GM12878 (cell line): Measurements from ENCODE around the gene MPC1L. TPM values are rescaled to one million over a fixed set of nuclear protein-coding genes. Genes with fewer than 3 reads are reported as not detected.

ENCODE experiments used
- ATAC-seq: fragments of 200-7000 bp; cut with Tn5 transposase; 3 replicates; pipeline ENCODE4 v1.9.1; 2020; ENCODE audit warnings: mild to moderate bottlenecking, moderate library complexity
- BruUV-seq: library from RNA; stranded (reverse); fragments of 400-500 nt; replicated peaks from 2 replicates; lab custom pipeline; 2021; lab: Mats Ljungman, UMichigan
- CTCF ChIA-PET: fragments of 300-600 bp; sonication (Branson Sonifier 250); formaldehyde crosslinking; extraction: SDS; loops from one replicate; lab custom pipeline; 2021; ENCODE audit warnings: inconsistent platforms; lab: Yijun Ruan, JAX
- POLR2A ChIA-PET: fragments of 350-600 bp; formaldehyde crosslinking; extraction: SDS; loops from one replicate; lab custom pipeline; 2021; ENCODE audit warnings: inconsistent platforms; lab: Charles Lee
- RAD21 ChIA-PET: fragments of 300-600 bp; sonication (Branson Sonifier 250); formaldehyde crosslinking; loops from one replicate; lab custom pipeline; 2023; ENCODE audit warnings: antibody characterized with exemption; ENCODE audit not compliant: unreplicated experiment; lab: Charles Lee
- SMC1A ChIA-PET: fragments of 300-600 bp; sonication (Branson Sonifier 250); formaldehyde crosslinking; loops from one replicate; lab custom pipeline; 2023; ENCODE audit not compliant: unreplicated experiment, uncharacterized antibody; lab: Charles Lee
- DNase-seq: peaks from one replicate; pipeline ENCODE4 v3.0.0-alpha.2; 2011; ENCODE audit warnings: low read depth, low spot score
- FAIRE-seq: peaks from 3 replicates; lab custom pipeline; 2011; peaks lifted over from hg19 to GRCh38; lab: Jason Lieb, UNC
- H2AFZ ChIP-seq: 2 replicates; pipeline ENCODE4 v1.6.0; 2011; ENCODE audit warnings: low read depth, low read length, control low read depth; ENCODE audit not compliant: control insufficient read depth
- H3K27ac ChIP-seq: 2 replicates; pipeline ENCODE4 v1.5.1; 2011; ENCODE audit warnings: control low read depth; ENCODE audit not compliant: control insufficient read depth, insufficient read depth
- H3K27me3 ChIP-seq, 2 experiments: replicated peaks in 1 of 2; 2 replicates each; pipeline versions ENCODE4 v1.6.0 to v1.6.1; 2011; ENCODE audit warnings: low read length in 1 of 2; ENCODE audit not compliant: control insufficient read depth in 2 of 2, insufficient read depth in 2 of 2
- H3K36me3 ChIP-seq, 2 experiments: 2 replicates each; pipeline ENCODE4 v1.5.1; 2011; ENCODE audit warnings: low read length in 1 of 2; ENCODE audit not compliant: control insufficient read depth in 2 of 2, insufficient read depth in 2 of 2
- H3K4me1 ChIP-seq: 2 replicates; pipeline ENCODE4 v1.6.1; 2011; ENCODE audit warnings: mild to moderate bottlenecking, low read length, moderate library complexity, mixed read lengths; ENCODE audit not compliant: control insufficient read depth, insufficient read depth
- H3K4me2 ChIP-seq: 2 replicates; pipeline ENCODE4 v1.6.0; 2011; ENCODE audit warnings: control low read depth; ENCODE audit not compliant: control insufficient read depth, insufficient read depth
- H3K4me3 ChIP-seq: fragments of 200-600 bp; sonication (generic); 2 replicates; pipeline ENCODE4 v1.5.1; 2016
- H3K79me2 ChIP-seq: 2 replicates; pipeline ENCODE4 v1.6.0; 2011; ENCODE audit warnings: low read length; ENCODE audit not compliant: control insufficient read depth, insufficient read depth
- H3K9ac ChIP-seq: 2 replicates; pipeline ENCODE4 v1.8.0; 2011; ENCODE audit warnings: low read length, control low read depth, mixed read lengths; ENCODE audit not compliant: control insufficient read depth, insufficient read depth
- H3K9me3 ChIP-seq: replicated peaks from 3 replicates; pipeline ENCODE4 v1.5.1; 2011; ENCODE audit warnings: mild to moderate bottlenecking, low read length; ENCODE audit not compliant: control insufficient read depth, insufficient read depth
- H4K20me1 ChIP-seq: 2 replicates; pipeline ENCODE4 v1.6.0; 2011; ENCODE audit not compliant: control insufficient read depth, insufficient read depth
- CREB1 ChIP-seq: IDR thresholded peaks from 2 replicates; pipeline ENCODE4 v1.6.1; 2012; ENCODE audit warnings: low read depth, mild to moderate bottlenecking, inconsistent platforms
- FOXM1 ChIP-seq: IDR thresholded peaks from 2 replicates; pipeline ENCODE4 v1.6.1; 2012; ENCODE audit warnings: low read depth, mild to moderate bottlenecking, inconsistent platforms, low read length, moderate library complexity
- HDAC2 ChIP-seq: fragments of 200-600 bp; sonication (generic); IDR thresholded peaks from 2 replicates; pipeline ENCODE4 v1.6.1; 2017
- MEF2A ChIP-seq: IDR thresholded peaks from 2 replicates; pipeline ENCODE4 v1.6.1; 2011; ENCODE audit warnings: low read depth, mild to moderate bottlenecking, low read length, moderate library complexity; ENCODE audit not compliant: insufficient read depth
- MYC ChIP-seq: IDR thresholded peaks from 2 replicates; pipeline ENCODE4 v1.6.1; 2011; ENCODE audit warnings: mild to moderate bottlenecking, low read length, moderate library complexity, inconsistent platforms; ENCODE audit not compliant: insufficient read depth, insufficient replicate concordance, insufficient read length, severe bottlenecking
- NFYA ChIP-seq: IDR thresholded peaks from 2 replicates; pipeline ENCODE4 v1.6.1; 2011; ENCODE audit warnings: low read depth, mild to moderate bottlenecking, low read length, improper control_type of control experiment, borderline replicate concordance
- NR2C1 ChIP-seq: fragments of 450-650 bp; IDR thresholded peaks from 2 replicates; pipeline ENCODE4 v1.6.1; 2017; ENCODE audit warnings: antibody characterized with exemption, mild to moderate bottlenecking, moderate library complexity
- PBX3 ChIP-seq: IDR thresholded peaks from 2 replicates; pipeline ENCODE4 v1.6.1; 2011; ENCODE audit warnings: mild to moderate bottlenecking, low read depth, low read length, moderate library complexity; ENCODE audit not compliant: insufficient replicate concordance
- PML ChIP-seq: IDR thresholded peaks from 2 replicates; pipeline ENCODE4 v1.6.1; 2012; ENCODE audit warnings: low read length, inconsistent platforms
- SREBF1 ChIP-seq: IDR thresholded peaks from 2 replicates; pipeline ENCODE4 v1.6.1; 2012; ENCODE audit warnings: mild to moderate bottlenecking, low read length
- SUZ12 ChIP-seq: fragments of 200-600 bp; sonication (generic); IDR thresholded peaks from one replicate; pipeline ENCODE4 v1.6.1; 2018; ENCODE audit warnings: antibody characterized with exemption, mild to moderate bottlenecking; ENCODE audit not compliant: unreplicated experiment
- ZBTB40 ChIP-seq: fragments of 450-650 bp; IDR thresholded peaks from 2 replicates; pipeline ENCODE4 v1.6.1; 2016; ENCODE audit warnings: mild to moderate bottlenecking, moderate library complexity, borderline replicate concordance
- ZNF274 ChIP-seq: IDR thresholded peaks from one replicate; pipeline ENCODE4 v1.8.0; 2011; ENCODE audit not compliant: insufficient read length, insufficient read depth
- ZNF384 ChIP-seq: IDR thresholded peaks from 2 replicates; pipeline ENCODE4 v1.6.1; 2012; ENCODE audit warnings: low read depth, mild to moderate bottlenecking, low read length, improper control_type of control experiment, borderline replicate concordance
- WGBS: methylation state at CpG from one replicate; pipeline ENCODE4 v1.1.6; 2016; ENCODE audit warnings: low lambda C conversion rate; ENCODE audit not compliant: insufficient replicate concordance, insufficient coverage; ENCODE audit errors: missing lambda C conversion rate; 5-methylcytosine and 5-hydroxymethylcytosine counted together
- in situ Hi-C: fragments of 300-500 bp; cut with MboI; formaldehyde crosslinking; loops from 9 replicates; pipeline ENCODE4 v1.14.3; 2018; ENCODE audit warnings: mixed read lengths
- intact Hi-C: fragments of 100-400 bp; cut with micrococcal nuclease; formaldehyde crosslinking; loops from one replicate; pipeline ENCODE4 v1.14.2; 2022; ENCODE audit not compliant: unreplicated experiment
- polyA plus RNA-seq, 11 experiments: library from polyadenylated mRNA; depleted of rRNA in 4 of 11; unstranded in 6 of 11; stranded (reverse) in 5 of 11; fragments of >200 nt; fragmentation: Nextera tagmentation in 4 of 11; fragmentation: Illumina TruSeq in 1 of 11; extraction: Ambion mirVana in 4 of 11; extraction: Trizol in 1 of 11; gene quantifications; 1 replicate in 1 of 11; 2 replicates in 10 of 11; pipeline versions ENCODE4 v1.2.1 to v1.2.3, GENCODE V29; 2011 to 2016; ENCODE audit warnings: inconsistent platforms in 2 of 11, missing spikeins in 2 of 11, low read depth in 1 of 11
- total RNA-seq, 4 experiments: library from RNA; depleted of rRNA in 3 of 4; stranded (reverse); fragments of >200 nt in 3 of 4; fragmentation: Illumina TruSeq in 1 of 4; extraction: Trizol in 1 of 4; gene quantifications; 2 replicates each; pipeline versions ENCODE4 v1.2.1 to v1.2.3, GENCODE V29; 2013 to 2021

The MPC1L gene
- total and polyA plus RNA-seq, 10 of the 15 experiments (the other 5 are each of a cell fraction or from before 2014, with no cell fraction given), result not detected

DNA sequence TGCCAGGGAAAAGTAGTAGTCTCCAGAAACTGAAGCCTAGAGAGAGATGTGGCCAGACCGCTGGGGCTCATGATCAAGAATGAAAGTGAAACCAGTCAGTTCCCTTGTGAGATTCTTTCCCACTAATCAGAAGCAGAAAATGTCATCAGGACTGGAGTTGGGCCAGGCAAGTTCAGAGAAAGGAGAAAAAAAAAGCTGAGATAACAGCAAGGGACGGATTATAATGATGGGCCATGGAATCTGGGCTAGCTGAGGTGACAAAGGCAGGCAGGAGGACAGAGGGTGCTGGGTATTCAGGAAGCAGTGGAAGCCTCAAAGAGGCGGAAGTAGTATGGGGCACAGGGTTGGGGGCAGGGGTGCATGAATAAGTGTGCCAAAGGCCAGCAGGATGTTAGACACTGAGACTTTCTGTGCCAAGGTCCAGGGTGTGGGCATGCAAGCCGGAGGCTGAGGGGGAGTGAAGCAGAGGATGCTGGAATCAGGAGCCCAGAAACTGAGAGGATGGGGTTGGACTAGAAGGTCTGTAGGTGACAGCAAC, 21.7 kb downstream of the MPC1L start:
- peaks cover 3% of the 10 kb centered on the region for H4K20me1 ChIP-seq
- CTCF ChIA-PET, result interaction anchor here (1.4 to 4.5 kb wide), 2 partner anchors 100 to 471 kb away, joined by 4 to 39 read pairs; no protein-coding TSS in a partner anchor
- SMC1A ChIA-PET, result interaction anchor here (1.8 to 2.0 kb wide), 2 partner anchors 8 to 101 kb away, joined by 4 to 9 read pairs; no protein-coding TSS in a partner anchor
- peak overlapping the region; percentile 53 for H3K27ac ChIP-seq
- POLR2A ChIA-PET, result no interaction called here
- peak; percentile 94 for FAIRE-seq
- peak overlapping the region; percentile 82 for H3K4me2 ChIP-seq
- 1% methylated on average over 4 of the region's 4 CpGs for WGBS
- peak overlapping the region; percentile 56 for H3K9ac ChIP-seq
- TSS peak; percentile 82 for BruUV-seq
- peak; percentile 68 for DNase-seq
- no peaks in the 10 kb centered on the region for H3K27me3 ChIP-seq
- peaks cover 0 to 7% of the 10 kb centered on the region in 2 experiments; a peak in 2 of 4 replicates for H3K36me3 ChIP-seq
- in situ Hi-C loops (loop anchor here (5.0 to 10.0 kb wide), 3 partner anchors 103 to 690 kb away; partner anchors contain the start of gene DDX3X), intact Hi-C loops (loop anchor here (5.0 to 10.0 kb wide), 4 partner anchors 73 to 687 kb away; partner anchors contain the start of gene DDX3X)
- peaks cover 49% of the 10 kb centered on the region for H3K79me2 ChIP-seq
- RAD21 ChIA-PET, result interaction anchor here (0.6 to 1.2 kb wide), 2 partner anchors 75 to 536 kb away, joined by 3 read pairs; no protein-coding TSS in a partner anchor
- no peaks in the 10 kb centered on the region for H3K4me1 ChIP-seq
- H2AFZ ChIP-seq, result peak overlapping the region; percentile 56
- peak; percentile 62 for ATAC-seq
- peak overlapping the region; percentile 47 for H3K4me3 ChIP-seq
- no peaks in the 10 kb centered on the region for H3K9me3 ChIP-seq
- no peak for TF ChIP-seq NR2C1
- TF ChIP-seq MYC, result no peak
- no peak for TF ChIP-seq MEF2A
- TF ChIP-seq SREBF1, result no peak
- TF ChIP-seq PML, result no peak
- no peak for TF ChIP-seq ZNF274
- TF ChIP-seq CREB1, result no peak
- TF ChIP-seq PBX3, result no peak
- TF ChIP-seq HDAC2, result no peak
- TF ChIP-seq ZBTB40, result no peak
- no peak for TF ChIP-seq ZNF384
- TF ChIP-seq SUZ12, result no peak
- no peak for TF ChIP-seq NFYA
- no peak for TF ChIP-seq FOXM1
